Uterus (tissue), 4 donors: Measurements from ENCODE around the gene PSMD13. TPM values are rescaled to one million over a fixed set of nuclear protein-coding genes. Genes with fewer than 3 reads are reported as not detected.

Source experiments
- DNase-seq, 2 donors: peaks; one replicate each; pipeline ENCODE4 v3.0.0-alpha.2; 2019 to 2020
- H3K27ac ChIP-seq, 2 donors: fragments of 200-600 bp; sonication (generic); 1 replicate in 1 of 2; 2 replicates in 1 of 2; pipeline ENCODE4 v1.5.1; 2016 to 2018
- H3K27me3 ChIP-seq, 2 donors: fragments of 200-600 bp; sonication (generic); one replicate each; pipeline ENCODE4 v1.5.1; 2018 to 2019; ENCODE audit warnings: control low read depth in 1 of 2
- H3K36me3 ChIP-seq, 2 donors: fragments of 200-600 bp; sonication (generic); one replicate each; pipeline ENCODE4 v1.5.1; 2019; ENCODE audit warnings: control low read depth in 1 of 2
- H3K4me1 ChIP-seq, 2 donors: fragments of 200-600 bp; sonication (generic); one replicate each; pipeline ENCODE4 v1.5.1; 2018 to 2019; ENCODE audit warnings: control low read depth in 1 of 2
- H3K4me3 ChIP-seq, 2 donors: fragments of 200-600 bp; sonication (generic); 1 replicate in 1 of 2; 2 replicates in 1 of 2; pipeline ENCODE4 v1.5.1; 2018 to 2019; ENCODE audit warnings: mild to moderate bottlenecking in 1 of 2
- H3K9me3 ChIP-seq, 2 donors: fragments of 200-600 bp; sonication (generic); one replicate each; pipeline ENCODE4 v1.5.1; 2019; ENCODE audit warnings: control low read depth in 1 of 2
- POLR2A ChIP-seq, 2 donors: fragments of 450-650 bp; IDR thresholded peaks; one replicate each; pipeline ENCODE4 v1.6.1; 2016; ENCODE audit warnings: antibody characterized with exemption in 2 of 2, mild to moderate bottlenecking in 1 of 2, moderate library complexity in 1 of 2
- intact Hi-C: fragments of 100-400 bp; cut with DNase I; formaldehyde crosslinking; loops from one replicate; pipeline ENCODE4 v1.15.1; 2023; ENCODE audit warnings: low total_unique reads
- total RNA-seq, 4 donors: library from RNA; depleted of rRNA in 3 of 4; stranded (reverse); fragments of >200 nt in 3 of 4; gene quantifications; one replicate each; pipeline versions ENCODE4 v1.1.0 to v1.2.4, GENCODE V29; 2014 to 2023
- TF ChIP-seq, protein P1 (sequence below), 4 experiments: fragments of 200-600 bp in 2 of 4; fragments of 450-650 bp in 2 of 4; sonication (generic) in 2 of 4; IDR thresholded peaks; one replicate each; pipeline ENCODE4 v1.5.1; 2016 to 2019; ENCODE audit warnings: antibody characterized with exemption in 4 of 4, mild to moderate bottlenecking in 2 of 4, moderate library complexity in 1 of 4
- donor health status: DM: yes; HTN: yes; CAD: no.

Gene PSMD13
- total RNA-seq, 4 donors from 2014 or later: 17.9 to 94.3 (median 78.2) TPM

DNA sequence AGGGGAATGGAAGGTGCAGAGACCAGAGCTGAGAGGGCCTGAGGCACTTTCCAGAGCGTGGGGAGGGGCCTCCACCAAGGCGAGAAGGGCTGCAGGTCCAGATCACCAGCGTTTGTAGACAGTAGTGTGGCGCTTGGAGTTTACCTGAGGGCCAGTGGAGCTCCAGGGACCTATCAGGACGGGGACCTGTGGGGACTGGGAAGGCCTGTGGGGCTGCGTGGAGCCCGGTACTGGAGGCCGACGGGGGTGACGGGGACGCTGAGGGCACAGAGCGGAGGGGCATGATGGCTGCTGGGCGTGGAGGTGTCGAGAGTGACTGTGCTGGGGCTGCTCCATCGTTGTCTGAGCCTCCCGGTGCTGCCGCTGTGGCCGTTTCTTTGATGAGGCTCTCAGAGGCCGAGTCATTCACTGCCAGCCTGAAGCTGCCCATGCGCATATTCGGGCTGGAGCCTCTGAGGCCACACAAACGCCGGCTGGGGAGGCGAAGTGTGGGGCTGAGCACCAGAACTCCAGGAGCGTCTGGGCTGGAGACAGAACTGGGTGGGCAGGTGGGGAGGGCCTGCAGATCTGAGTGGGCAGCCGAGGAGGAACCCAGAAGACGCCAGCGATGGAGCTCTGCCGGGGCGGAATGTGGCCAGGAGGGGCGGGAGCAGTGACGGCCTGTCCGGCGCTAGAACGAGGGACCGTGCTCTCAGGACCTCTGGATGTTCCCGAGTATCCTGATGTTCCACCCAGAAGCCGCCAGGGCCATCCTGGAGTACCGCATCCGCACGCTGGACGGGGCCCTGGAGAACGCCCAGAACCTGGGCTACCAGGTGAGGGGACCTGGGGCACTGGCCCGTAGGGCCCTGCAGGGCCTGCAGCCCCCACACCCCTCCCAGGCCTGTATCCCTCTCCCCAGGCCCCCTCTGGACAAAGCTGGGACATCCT is 54.8 kb downstream of the PSMD13 start:
- DNase-seq: no peak
- Histone ChIP-seq H3K27ac (no peak overlapping the region), H3K27me3 (no peaks in the 10 kb centered on the region), H3K4me3 (no peak overlapping the region), H3K36me3 (no peaks in the 10 kb centered on the region), H3K9me3 (no peaks in the 10 kb centered on the region), H3K4me1 (peaks cover 0 to 6% of the 10 kb centered on the region in 2 donors)
- no peak for TF ChIP-seq POLR2A (IDR thresholded peaks at IDR 0.05)
- TF ChIP-seq, protein P1, sequence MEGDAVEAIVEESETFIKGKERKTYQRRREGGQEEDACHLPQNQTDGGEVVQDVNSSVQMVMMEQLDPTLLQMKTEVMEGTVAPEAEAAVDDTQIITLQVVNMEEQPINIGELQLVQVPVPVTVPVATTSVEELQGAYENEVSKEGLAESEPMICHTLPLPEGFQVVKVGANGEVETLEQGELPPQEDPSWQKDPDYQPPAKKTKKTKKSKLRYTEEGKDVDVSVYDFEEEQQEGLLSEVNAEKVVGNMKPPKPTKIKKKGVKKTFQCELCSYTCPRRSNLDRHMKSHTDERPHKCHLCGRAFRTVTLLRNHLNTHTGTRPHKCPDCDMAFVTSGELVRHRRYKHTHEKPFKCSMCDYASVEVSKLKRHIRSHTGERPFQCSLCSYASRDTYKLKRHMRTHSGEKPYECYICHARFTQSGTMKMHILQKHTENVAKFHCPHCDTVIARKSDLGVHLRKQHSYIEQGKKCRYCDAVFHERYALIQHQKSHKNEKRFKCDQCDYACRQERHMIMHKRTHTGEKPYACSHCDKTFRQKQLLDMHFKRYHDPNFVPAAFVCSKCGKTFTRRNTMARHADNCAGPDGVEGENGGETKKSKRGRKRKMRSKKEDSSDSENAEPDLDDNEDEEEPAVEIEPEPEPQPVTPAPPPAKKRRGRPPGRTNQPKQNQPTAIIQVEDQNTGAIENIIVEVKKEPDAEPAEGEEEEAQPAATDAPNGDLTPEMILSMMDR (IDR thresholded peaks at IDR 0.05): no peak
- intact Hi-C loops: loop anchor here (5.0 kb wide), 1 partner anchor 76 kb away; the partner anchor contains the start of gene B4GALNT4

DNA sequence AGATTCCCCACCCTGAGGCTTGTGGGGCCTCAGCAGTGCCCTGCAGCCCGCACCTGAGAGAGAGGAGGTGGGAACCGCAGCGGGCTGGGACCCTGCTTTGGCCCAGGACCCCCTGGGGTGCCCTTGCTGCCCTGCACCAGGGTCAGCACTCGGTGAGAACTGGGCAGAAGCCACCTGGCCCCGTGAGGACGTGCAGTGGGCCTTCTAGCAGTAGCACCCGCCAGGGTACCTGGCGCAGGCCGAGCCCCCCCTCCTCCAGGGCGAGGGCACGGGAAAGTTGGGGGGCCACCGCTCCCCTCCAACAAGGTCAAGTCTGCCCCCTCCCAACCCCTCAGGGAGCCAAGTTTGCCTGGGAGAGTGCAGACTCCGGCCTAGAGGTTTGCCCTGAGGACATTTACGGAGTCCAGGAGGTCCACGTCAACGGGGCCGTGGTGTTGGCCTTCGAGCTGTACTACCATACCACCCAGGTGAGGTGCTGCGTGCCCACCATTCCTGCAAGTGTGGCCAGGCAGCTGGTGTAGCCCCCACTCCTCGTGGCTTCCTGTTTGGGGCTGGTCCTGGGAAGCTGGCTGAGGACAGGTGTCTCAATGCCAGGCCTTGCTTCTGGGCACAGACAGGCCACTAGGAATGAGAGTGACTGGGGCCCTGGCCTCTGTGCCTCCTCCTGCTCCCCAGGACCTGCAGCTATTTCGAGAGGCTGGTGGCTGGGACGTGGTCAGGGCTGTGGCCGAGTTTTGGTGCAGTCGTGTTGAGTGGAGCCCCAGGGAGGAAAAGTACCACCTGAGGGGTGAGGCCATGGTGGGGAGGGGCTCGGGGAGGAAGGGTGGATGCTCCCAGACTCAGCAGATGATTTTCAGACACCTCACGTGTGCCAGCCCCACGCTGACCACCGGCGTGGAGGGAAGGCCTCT is 55.7 kb downstream of the PSMD13 start:
- Histone ChIP-seq H3K4me1 (peaks cover 0 to 6% of the 10 kb centered on the region in 2 donors), H3K27me3 (no peaks in the 10 kb centered on the region), H3K9me3 (no peaks in the 10 kb centered on the region), H3K27ac (no peak overlapping the region), H3K4me3 (no peak overlapping the region), H3K36me3 (no peaks in the 10 kb centered on the region)
- intact Hi-C loops: loop anchor here (5.0 kb wide), 1 partner anchor 75 kb away; the partner anchor contains the start of gene B4GALNT4
- DNase-seq: no peak
- TF ChIP-seq POLR2A (IDR thresholded peaks at IDR 0.05): no peak
- TF ChIP-seq, protein P1 (IDR thresholded peaks at IDR 0.05): no peak

DNA sequence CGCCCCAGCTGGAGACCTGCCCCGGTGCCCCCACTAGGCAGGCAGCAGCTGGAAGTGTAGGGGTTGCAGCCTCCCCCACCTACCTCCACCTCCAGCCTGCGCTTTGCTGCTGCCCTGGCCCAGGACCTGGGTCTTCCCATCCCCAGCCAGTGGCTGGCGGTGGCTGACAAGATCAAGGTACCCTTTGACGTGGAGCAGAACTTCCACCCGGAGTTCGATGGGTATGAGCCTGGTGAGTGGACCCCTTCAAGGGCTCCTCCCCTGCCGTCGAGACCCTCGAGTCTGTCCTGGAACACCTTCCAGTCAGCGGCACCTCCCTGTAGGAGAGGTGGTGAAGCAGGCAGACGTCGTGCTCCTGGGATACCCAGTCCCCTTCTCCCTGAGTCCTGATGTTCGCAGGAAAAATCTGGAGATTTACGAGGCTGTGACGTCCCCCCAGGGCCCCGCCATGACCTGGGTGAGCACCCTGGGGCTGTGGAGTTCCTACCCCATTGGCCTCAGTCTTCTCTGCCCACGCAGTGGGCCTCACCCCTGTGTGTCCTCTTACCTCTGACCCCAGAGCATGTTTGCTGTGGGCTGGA is 56.6 kb downstream of the PSMD13 start:
- no peaks in the 10 kb centered on the region for H3K4me1 ChIP-seq
- H3K9me3 ChIP-seq: no peaks in the 10 kb centered on the region
- DNase-seq: no peak
- H3K4me3 ChIP-seq: no peak overlapping the region
- no peaks in the 10 kb centered on the region for H3K36me3 ChIP-seq
- TF ChIP-seq, protein P1 (IDR thresholded peaks at IDR 0.05): no peak
- no peak for TF ChIP-seq POLR2A (IDR thresholded peaks at IDR 0.05)
- H3K27me3 ChIP-seq: no peaks in the 10 kb centered on the region
- H3K27ac ChIP-seq: no peak overlapping the region
- intact Hi-C loops: loop anchor here (5.0 kb wide), 1 partner anchor 74 kb away; the partner anchor contains the start of gene B4GALNT4

DNA sequence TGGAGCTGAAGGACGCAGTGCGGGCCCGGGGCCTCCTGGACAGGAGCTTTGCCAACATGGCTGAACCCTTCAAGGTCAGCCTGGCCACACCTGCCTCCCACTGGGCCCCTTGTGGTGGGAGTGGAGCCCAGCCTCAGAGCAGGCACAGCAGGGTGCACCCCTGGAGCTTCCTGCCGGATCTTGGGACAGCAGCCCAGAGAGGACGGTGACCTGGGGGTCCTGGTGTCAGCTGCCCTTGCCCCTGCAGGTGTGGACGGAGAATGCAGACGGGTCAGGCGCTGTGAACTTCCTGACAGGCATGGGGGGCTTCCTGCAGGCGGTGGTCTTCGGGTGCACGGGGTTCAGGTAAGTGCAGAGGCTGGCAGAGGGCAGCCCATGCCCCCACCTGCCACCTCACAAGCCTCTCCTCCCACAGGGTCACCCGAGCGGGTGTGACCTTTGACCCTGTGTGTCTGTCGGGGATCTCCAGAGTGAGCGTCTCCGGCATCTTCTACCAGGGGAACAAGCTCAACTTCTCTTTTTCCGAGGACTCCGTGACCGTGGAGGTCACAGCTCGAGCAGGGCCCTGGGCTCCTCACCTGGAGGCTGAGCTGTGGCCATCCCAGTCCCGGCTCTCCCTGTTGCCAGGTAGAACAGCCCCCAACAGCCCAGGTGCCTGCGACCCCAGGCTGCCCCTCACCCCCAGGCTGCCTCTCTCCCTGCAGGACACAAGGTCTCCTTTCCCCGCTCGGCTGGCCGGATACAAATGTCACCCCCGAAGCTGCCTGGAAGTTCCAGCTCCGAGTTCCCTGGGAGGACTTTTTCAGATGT is 57.3 kb downstream of the PSMD13 start:
- Histone ChIP-seq H3K27me3 (no peaks in the 10 kb centered on the region), H3K36me3 (no peaks in the 10 kb centered on the region), H3K27ac (no peak overlapping the region), H3K4me1 (no peaks in the 10 kb centered on the region), H3K4me3 (no peak overlapping the region), H3K9me3 (no peaks in the 10 kb centered on the region)
- intact Hi-C loops: loop anchor here (5.0 kb wide), 1 partner anchor 73 kb away; the partner anchor contains the start of gene B4GALNT4
- no peak for DNase-seq
- no peak for TF ChIP-seq POLR2A (IDR thresholded peaks at IDR 0.05)
- TF ChIP-seq, protein P1 (IDR thresholded peaks at IDR 0.05): no peak
